GM18502 (cell line): Measurements from ENCODE around the gene SCD5.
"Not testable (repeated sequence)": the region's sequence is repeated elsewhere in the genome, so short reads cannot be mapped to it uniquely, and the experiment has no call there.

Experiments used
- ATAC-seq: cut with Tn5 transposase; IDR thresholded peaks from one replicate; pipeline ENCODE4 v1.9.1; 2021; ENCODE audit warnings: mild to moderate bottlenecking; ENCODE audit not compliant: unreplicated experiment, poor library complexity

Gene SCD5

DNA sequence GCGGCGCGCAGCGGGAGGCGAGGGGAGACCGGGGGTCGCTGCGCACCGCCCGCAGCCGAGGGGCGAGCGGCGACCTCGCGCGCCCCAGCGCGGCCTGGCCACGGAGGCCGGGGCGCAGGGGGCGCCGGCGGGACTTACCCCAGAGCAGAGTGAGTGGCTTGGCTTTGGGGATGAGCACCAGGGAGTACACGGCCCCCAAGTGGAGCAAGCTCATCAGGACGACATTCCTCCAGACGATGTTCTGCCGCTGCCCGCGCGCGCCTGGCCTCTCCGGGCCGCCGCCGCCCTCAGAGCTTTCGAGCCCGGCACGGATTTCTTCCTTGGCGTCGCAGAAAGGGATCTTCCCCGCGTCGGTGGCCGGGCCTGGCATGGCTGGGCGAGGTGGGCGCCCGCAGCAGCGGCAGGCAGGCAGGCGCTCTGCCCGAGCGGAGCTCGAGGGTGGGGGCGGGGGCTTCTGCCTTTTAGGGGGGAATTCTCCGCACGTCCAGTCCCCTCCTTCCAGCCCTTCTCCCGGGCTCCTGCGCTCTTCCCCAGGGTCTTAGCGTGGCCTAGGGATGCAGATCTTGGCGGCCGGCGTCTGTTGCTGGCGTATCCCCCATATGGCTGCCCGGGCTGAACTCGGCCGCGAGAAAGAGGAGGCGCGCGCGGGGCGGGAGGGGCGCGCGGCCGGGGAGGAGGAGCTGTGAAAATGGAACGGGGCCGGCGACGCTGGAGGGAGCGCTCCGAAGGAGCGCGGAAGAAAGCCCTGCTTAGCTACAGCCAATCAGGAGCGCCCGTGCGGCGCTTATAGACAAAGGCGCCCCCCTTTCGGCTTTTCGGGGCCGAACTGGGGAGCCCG is at the start of gene SCD5:
Gene SCD5 (minus strand): TSS at position 629 of the 838 bp plus-strand sequence. CDS start 259 bp downstream, at position 370.
- peak; percentile 97 for ATAC-seq

DNA sequence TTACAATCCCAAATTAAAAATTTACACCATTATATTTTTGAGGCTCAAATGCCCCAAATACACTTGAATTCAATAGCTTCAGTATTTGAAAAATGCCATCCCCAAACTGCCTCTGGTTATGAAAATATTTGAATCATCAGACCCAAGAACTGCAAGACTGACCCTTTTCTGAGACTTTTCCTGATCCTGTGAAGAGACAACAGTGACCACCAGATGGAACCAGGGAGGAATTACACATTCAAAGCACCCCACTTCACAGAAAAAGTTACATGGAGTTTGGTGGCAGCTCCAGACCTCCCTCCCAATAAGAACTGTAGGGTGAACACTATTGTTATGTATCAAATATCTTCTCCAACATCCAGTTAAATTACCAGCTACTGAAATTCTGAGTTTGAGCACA is 44.0 kb upstream of the SCD5 start:
- no peak for ATAC-seq

DNA sequence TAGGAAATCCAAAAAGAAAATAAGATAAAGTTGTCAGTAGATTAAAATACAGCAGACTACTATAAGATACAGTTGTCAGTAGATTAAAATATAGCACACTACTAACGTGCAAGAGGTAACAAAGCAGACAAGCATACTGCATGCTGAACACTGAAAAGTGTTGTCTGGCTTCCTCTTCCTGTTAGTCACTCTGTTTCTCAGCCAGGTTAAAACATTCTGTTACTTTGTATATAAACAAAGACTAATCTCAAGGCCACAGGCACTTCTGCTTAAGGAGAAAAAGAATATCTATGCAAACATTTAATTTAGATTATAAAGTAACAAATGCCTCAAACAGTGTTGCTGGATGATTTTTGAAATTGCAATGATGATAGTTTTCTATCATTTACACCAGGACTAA is 41.0 kb upstream of the SCD5 start:
- no peak for ATAC-seq

DNA sequence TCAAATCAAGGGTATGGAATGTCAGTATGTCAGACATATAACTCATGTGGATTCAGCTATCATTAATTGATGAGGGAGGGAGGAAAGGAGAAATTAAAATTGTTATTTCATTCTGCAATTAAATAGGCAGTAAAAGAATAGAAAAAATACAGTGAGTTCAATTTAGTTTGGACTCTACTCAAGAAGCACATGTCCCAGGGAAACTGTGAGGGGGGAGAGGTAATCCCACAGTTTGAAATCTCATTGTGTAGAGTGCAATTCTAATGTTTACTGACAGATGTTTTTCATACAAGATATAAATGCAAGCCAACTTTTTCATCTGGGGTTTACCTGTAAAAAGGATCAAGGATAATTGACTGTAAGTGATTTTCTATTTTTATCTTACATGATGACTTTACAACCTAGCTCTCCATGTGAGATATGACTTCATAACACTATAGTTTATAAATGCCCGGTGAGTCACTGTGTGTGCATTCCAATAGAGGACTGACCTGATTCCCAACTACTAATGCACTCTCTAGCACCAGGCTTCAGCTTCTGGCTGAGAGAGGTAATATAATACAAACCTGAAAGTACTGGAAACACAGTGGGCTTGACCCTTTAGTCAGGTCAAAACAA is 35.2 kb upstream of the SCD5 start:
- no peak for ATAC-seq

DNA sequence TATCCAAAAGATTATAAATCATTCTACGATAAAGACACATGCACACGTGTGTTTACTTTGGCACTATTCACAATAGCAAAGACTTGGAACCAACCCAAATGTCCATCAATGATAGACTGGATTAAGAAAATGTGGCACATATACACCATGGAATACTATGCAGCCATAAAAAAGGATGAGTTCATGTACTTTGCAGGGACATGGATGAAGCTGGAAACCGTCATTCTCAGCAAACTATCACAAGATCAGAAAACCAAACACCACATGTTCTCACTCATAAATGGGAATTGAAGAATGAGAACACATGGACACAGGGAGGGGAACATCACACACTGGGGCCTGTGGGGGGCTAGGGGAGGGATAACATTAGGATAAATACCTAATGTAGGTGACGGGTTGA is 34.5 kb upstream of the SCD5 start:
- ATAC-seq = not testable (repeated sequence)

DNA sequence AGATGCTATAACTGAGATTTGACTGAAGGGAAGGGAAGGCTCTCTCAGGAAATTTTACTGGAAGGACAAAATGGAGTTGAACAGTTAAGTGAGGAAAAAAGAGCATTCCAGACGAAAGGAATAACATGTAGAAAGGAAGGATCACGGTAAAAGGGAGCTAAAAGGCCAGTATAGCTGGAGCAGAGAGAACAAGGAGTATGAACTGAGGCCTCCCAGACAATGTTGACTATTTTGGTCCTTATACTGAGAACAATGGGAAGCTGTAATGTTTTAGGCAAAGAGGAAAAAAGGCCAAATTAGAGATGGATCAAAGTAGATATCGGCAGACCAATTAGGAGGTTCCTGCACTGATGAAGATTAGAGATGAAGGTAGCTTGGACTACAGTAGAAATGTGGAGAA is 26.8 kb upstream of the SCD5 start:
- no peak for ATAC-seq

DNA sequence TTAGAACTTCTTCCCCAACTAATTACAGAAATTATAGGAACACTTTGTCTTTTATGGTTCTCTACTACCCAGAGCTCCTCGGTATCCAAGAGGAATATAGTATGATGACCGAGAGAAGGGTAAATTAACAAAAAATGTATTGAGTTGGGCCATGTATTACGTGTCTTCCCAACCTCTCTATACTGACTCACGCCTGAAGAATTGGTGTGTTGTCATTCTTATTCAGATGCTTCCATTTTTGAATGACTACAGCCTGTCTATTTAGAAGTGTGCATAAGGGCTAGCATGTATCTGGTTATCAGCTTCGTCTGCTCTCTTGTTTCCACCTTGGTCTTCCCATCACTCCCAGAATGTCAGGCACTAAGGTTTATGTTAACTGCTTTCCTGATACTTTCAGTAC is 24.5 kb upstream of the SCD5 start:
- ATAC-seq = no peak

DNA sequence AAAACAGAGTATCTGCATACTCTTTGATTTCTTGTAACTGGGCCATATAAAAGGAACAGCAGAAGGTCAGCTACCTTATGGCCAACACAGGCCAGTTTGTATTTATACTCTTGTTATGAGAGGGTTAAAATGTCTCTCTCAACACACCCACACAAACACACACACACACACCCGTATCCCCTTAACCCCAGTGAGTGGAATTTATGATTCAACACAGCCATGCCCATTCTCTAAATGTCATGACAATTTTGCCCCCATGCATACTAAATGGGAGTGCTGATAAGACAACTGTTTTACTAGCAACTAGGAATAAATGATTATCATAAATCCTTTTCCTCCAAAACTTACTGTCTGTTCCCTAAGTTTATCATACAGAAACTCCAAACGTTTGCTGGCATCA is 22.1 kb upstream of the SCD5 start:
- no peak for ATAC-seq

DNA sequence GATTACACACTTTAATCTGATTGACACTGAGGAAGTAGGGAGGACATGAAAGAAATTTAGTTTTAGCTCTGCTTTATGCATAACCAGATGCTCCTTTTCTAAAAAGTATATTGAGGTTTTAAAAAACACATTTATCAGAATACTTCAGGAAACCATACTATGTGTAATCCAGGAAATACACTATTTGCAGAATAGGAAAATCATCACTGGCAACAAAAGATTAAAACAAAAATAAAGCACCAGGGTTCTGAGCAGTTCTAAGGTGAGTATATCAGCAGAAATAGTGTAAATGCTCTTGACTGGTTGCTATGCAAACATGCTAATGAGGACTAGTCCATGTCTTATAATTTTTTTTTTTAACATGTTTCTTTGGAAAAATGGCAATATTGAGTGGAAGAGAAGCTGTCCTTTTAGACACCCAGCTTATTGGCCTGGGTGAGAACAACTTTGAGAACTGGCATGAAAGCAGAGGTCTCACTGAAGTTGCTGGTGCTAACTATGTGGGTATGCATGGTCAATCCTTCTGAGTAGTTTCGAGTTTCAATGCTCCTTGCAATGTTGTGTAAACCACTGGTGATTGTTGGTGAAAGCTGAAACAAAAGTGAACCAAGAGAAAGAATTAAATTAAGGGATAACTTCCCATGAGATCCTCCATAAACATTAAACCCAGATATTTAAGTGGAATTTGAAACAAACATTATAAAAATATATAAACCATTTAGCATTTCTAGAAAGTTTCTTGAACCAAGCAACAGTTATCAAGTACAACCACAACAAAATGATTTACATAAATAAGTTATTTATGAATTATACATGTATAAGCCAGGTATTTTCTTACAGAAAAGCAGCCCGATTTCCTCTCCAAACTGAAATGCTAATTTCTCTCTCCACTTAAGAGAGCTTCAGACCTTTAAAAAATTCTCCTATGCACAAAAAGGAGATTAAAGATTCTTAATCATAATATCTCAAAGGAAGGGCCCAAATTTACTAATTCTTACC is 20.4 kb upstream of the SCD5 start:
- no peak for ATAC-seq

DNA sequence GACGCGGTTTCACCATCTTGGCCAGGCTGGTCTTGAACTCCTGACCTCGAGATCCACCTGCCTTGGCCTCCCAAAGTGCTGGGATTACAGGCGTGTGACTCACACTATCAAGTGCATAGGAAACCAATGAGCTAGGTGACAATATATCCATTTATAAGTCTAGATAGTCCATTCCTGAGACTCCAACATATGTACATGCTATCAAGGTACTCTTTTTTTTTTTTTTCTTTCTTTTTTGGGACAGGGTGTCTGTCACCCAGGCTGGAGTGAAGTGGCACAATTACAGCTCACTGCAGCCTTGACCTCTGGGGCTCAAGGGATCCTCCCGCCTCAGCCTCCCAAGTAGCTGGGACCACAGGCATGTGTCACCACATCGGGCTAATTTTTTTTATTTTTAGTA is 18.3 kb upstream of the SCD5 start:
- not testable (repeated sequence) for ATAC-seq

DNA sequence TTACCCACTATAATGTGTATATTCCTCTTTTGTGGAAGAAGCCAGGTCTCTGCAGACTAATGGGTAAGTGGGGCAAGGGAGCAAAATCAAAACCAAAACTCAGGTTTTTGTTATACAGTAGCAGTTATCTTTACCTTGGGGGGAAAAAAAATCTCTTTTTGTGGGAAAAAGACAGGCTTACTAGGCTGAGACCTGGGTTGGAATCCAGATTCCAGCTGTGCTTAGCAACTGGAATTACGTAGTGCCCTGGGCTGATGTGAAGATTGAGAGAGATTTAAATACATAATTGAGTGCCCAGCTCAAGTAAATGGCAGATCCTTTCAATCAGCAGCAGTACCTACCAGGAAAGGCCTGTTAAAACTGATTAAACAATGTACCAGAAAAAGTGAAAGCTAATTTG is 15.4 kb upstream of the SCD5 start:
- no peak for ATAC-seq

DNA sequence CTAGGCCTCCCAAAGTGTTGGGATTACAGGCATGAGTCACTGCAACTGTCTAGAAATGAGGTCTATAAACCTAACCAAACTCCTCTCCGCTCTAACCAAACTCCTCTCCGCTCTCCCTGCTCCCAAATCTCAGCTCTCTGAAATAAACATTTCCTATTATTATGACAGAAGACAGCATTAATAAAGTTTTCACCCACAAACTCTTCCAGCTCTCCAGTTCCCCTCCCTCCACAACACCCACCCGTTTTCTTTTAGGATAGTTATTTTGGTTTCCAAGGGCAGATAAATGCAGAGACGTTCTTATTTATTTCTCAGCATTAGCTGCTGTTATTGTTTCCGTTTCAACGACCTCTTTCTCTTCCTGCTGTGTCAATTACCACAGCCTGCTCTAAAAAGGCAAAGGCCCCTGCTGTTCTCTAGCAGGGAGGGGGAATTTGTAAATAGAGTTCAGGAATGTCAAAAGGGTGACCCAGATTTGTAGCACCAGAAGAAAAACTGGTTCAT is 13.3 kb upstream of the SCD5 start:
- ATAC-seq = no peak

DNA sequence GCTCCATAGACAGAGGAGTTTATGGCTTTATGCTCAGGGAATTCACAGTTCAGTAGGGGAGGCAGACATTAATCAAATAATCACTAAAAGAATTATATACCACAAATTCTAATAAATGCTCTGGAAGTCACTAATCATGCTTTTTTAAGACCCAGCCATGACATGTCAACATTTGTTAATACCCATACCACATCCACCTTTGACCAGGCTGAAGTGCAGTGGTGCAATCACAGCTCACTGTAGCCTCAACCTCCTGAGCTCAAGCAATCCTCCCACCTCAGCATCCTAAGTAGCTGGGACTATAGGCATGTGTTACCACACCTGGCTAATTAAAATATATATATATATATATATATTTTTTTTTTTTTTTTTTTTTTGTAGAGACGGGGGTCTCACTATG is 12.8 kb upstream of the SCD5 start:
- ATAC-seq = no peak

DNA sequence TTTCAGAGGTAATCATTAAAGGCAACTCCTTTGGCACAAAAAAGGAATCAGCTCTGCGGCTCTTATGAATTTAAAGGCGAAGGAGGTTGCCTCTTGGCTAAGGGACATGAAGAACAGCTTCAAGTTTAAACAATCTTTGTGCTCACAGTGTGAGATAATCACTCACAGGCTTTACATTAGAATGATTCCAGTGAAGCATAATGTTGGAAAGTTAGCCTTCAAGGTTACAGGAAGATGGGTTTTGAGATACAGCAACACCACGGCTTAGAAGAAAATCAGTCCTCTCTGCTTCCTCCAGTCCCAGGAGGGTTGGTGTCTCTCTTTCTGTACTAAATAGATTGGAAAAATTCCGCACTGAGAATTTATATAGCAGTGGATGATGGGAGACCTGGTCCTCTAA is 11.6 kb upstream of the SCD5 start:
- no peak for ATAC-seq

DNA sequence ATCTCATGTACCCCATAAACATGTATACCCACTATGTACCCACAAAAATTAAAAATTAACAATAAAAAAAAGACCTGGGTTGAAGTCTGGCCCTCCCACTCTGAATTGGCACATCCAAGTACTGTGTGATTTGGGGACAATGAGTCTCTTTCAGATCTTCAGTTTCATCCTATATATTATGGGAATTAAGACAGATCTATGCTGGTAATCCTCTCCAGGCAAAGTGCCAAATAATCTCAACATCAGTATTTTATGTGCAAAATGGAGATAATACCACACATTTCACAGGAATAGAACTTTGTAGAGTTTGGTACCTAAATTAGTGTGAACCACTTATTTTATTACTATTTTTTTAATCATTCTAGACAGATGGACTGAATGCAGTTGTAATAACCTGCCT is 11.0 kb upstream of the SCD5 start:
- no peak for ATAC-seq

DNA sequence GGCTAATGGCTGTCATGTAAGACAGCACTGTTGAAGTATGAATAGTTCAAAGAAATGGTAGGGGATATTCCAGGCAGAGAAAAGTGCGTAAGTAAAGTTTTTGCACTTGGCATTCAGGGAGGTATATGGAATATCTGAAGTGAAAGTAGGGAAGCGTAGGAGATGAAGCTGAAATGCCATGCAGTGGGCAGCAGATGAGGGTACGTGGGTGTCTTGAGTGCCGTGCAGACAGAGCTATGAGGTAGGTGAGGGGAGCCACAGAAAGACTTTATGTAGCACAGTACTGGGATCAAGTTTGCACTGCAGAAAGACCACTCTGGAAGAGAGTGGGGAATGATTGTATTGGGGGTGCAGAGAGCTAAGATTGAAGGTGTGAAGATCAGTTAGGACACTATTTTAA is 5.2 kb upstream of the SCD5 start:
- no peak for ATAC-seq

DNA sequence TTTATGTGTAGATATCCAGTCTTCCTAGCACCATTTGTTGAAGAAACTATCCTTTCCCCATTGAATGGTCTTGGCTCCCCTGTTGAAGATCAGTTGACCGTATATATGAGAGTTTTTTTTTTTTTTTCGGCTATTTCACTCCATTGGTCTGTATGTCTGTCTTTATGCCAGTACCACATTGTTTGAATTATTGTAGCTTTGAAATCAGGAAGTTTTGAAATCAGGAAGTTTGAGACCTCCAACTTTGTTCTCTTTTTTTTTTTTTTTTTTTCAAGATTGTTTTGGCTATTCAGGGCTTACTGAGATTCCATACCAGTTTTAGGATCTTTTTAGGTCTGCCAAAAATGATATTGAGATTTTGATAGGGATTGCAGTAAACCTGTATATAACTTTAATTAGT is 4.3 kb upstream of the SCD5 start:
- no peak for ATAC-seq

DNA sequence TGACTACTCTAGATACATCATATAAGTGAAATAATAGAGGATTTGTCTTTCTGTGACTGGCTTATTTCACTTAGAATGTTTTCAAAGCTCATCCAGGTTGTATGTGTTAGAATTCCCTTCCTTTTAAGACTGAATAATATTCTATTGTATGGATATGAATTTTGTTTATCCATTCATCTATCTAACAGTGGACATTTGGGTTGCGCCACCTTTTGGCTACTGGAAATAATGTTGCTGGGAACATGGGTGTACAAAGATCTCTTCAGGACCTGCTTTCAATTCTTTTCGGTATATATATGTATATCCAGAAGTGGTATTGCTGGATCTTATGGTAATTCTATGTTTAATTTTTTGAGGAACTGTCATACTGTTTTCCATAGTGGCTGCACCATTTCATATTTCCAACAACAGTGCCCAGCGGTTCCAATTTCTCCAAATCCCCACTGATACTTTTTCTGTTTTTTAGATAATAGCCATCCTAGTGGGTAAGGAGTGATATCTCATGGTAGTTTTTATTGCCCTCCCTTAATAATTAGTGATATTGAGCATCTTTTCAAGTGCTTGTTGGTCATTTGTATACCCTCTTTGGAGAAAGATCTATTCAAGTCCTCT is 3.4 kb upstream of the SCD5 start:
- ATAC-seq = no peak

DNA sequence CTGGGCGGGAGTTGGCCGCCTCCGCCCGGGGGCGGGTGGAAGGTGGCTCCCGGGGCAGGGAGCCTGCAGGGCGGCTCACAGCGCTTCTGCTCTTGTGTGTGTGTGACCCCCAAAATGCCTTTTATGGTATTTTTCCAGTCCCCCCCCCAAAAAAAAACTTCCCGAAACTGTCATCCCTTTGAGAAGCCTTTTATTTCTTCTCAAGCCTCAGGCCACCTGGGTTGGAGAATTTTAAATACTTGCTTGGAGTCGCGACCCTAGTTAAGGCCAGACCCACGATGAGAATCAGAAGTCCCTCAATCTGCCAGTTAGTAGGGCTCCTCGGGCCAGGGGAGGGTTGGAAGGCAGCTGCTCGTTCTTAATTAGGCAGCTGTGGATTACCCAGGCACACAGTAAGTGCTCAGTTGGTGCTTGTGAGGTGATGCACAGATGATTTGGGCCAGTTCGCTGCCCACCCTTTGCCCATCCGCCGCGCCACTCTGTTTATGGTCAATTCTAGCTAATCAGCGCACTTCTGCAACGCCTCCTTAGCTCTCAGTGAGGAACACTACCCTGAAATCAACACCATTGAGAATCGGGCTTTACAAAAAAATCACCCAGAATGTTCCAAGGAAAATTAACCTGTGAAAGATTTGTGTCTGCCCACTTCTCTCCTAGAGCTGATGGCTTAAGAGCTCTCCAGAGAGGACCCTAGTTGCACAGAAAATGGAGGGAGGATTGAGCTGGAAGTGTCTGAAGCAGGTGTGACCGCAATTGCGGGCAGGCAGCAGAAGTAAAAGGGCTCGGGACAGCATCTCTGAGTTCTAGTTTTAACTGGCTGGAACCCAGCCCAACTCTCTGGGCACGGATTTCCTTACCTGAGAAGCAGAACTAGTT is 648 bp upstream of the SCD5 start:
- ATAC-seq = peak; percentile 27
